Upper lobe of right lung (tissue), 1 donor: ENCODE measurements around the gene USP34. TPM values are rescaled to one million over a fixed set of nuclear protein-coding genes. Genes with fewer than 3 reads are reported as not detected.
A peak's percentile ranks its signal among the peaks of the same experiment; 100 is the strongest.

Experiments used
- ATAC-seq: fragments of 200-7000 bp; cut with Tn5 transposase; one replicate; pipeline ENCODE4 v1.9.1; 2020; ENCODE audit warnings: mild to moderate bottlenecking, moderate library complexity
- DNase-seq: peaks from one replicate; pipeline ENCODE4 v3.0.0-alpha.2; 2020
- H3K27ac ChIP-seq: fragments of 200-600 bp; one replicate; pipeline ENCODE4 v1.8.0; 2022
- H3K27me3 ChIP-seq: fragments of 200-600 bp; one replicate; pipeline ENCODE4 v1.8.0; 2022; ENCODE audit warnings: mild to moderate bottlenecking
- H3K36me3 ChIP-seq: fragments of 200-600 bp; one replicate; pipeline ENCODE4 v1.8.0; 2022
- H3K4me1 ChIP-seq: fragments of 200-600 bp; one replicate; pipeline ENCODE4 v1.8.0; 2022
- H3K4me3 ChIP-seq: fragments of 200-600 bp; one replicate; pipeline ENCODE4 v1.8.0; 2022; ENCODE audit warnings: mild to moderate bottlenecking
- H3K9me3 ChIP-seq: fragments of 200-600 bp; one replicate; pipeline ENCODE4 v1.8.0; 2022
- intact Hi-C: fragments of 100-400 bp; cut with DNase I; formaldehyde crosslinking; loops from one replicate; pipeline ENCODE4 v1.11.0; 2022
- total RNA-seq: library from RNA; stranded (reverse); fragmentation: NEBNext Ultra II Directional; extraction: Animal tissue kit (Norgen Biotek cat#: 25700); gene quantifications from one replicate; pipeline ENCODE4 v1.2.1, GENCODE V29; 2021
- TF ChIP-seq, protein P1 (sequence below): fragments of 200-600 bp; IDR thresholded peaks from one replicate; pipeline ENCODE4 v1.8.0; 2022; ENCODE audit warnings: antibody characterized with exemption
- donor health status: DM: no; HTN: yes; CAD: no; lungs with severe emphysema.

USP34 gene
- total RNA-seq, 1 donor from 2014 or later: 112 TPM

DNA sequence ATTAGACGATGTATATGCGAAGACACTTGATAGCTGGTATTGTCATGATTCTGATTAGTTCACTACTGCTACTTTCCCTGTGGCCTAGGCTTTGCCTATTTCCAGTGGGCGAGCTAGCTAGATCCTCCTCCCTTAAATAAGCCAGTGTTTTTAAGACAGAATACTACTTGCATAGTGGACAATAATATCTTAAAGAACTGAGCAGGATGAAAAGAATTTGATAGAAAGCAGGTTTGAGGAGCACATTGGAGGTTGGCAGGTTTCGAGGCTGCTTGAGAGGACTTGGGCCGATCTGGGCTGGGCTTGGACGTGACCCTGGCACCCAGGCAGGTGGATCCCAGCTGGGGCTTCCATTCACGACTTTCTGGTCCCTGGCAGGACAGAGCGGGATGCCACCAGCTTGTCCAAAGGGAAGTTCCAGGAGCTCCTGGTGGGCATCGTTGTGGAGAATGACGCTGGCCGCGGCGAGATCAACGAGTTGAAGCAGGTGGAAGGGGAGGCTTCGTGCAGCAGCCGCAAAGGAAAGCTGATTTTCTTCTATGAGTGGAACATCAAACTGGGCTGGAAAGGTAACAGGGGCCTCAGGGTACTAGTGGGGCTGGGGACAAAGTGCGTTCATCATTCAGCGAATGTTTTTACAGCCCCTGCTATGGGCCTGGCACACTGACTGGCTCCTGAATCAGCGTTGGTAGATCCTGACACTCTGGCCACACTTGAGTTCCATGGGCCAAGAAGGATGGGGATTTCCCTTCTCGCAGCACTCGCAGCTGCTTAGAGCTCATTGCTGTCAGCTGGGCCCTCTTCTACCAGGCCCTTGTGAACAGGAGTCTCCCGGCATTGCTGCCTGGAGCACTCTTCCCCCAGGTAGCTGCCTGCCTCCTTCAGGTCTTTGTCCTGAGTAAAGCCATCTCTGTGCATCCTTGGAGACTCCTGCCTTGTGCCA lies 292.0 kb downstream of the USP34 start:
- H3K27me3 ChIP-seq: no peaks in the 10 kb centered on the region
- peaks cover 37% of the 10 kb centered on the region for H3K36me3 ChIP-seq
- TF ChIP-seq, protein P1, sequence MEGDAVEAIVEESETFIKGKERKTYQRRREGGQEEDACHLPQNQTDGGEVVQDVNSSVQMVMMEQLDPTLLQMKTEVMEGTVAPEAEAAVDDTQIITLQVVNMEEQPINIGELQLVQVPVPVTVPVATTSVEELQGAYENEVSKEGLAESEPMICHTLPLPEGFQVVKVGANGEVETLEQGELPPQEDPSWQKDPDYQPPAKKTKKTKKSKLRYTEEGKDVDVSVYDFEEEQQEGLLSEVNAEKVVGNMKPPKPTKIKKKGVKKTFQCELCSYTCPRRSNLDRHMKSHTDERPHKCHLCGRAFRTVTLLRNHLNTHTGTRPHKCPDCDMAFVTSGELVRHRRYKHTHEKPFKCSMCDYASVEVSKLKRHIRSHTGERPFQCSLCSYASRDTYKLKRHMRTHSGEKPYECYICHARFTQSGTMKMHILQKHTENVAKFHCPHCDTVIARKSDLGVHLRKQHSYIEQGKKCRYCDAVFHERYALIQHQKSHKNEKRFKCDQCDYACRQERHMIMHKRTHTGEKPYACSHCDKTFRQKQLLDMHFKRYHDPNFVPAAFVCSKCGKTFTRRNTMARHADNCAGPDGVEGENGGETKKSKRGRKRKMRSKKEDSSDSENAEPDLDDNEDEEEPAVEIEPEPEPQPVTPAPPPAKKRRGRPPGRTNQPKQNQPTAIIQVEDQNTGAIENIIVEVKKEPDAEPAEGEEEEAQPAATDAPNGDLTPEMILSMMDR: no peak
- H3K9me3 ChIP-seq: no peaks in the 10 kb centered on the region
- H3K4me3 ChIP-seq: peak overlapping the region; percentile 75
- intact Hi-C loops: no loop called here
- H3K27ac ChIP-seq: peak overlapping the region; percentile 99
- ATAC-seq: peak; percentile 1
- DNase-seq: peak; percentile 68
- peaks cover 44% of the 10 kb centered on the region for H3K4me1 ChIP-seq

DNA sequence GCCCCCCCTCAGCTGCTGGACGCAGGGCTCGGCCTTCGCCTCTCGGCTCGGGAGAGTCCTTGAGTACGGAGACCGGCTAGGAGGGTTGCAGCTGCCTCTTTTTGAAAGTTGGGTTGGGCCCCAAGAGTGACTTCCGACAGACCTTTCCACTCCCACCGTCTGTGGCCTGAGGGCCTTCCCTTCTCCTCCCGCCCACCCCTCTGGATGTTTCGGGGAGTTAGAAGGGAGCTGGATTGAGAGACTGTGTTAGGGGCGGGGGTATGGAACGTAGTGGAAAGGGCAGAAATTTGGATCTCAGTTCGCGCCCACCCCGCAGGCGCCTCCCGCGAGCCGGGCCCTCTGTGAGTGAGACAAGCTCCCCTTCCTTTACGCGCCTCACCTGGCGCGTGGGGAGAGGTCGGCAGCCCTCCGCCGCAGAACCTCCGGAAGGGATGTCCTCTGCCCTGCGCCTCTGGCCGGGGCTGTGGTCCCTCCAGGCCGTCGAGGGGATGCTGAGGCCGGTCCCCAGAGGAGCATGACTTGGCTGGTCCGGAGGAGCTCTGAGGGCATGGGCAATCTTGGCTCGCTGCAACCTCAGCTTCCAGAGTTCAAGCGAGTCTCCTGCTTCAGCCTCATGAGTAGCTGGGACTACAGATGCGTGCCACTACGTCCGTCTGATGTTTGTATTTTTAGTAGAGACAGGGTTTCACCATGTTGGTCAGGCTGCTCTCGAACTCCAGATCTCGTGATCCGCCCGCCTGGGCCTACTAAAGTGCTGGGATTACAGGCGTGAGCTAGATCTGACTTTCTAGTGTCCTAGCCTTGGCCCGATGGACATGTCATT lies 292.9 kb downstream of the USP34 start:
- peaks cover 28% of the 10 kb centered on the region for H3K36me3 ChIP-seq
- ATAC-seq: peak; percentile 19
- H3K9me3 ChIP-seq: no peaks in the 10 kb centered on the region
- peaks cover 44% of the 10 kb centered on the region for H3K4me1 ChIP-seq
- intact Hi-C loops: no loop called here
- H3K27ac ChIP-seq: peak overlapping the region; percentile 99
- DNase-seq: peak; percentile 75
- TF ChIP-seq, protein P1: no peak
- peak overlapping the region; percentile 75 for H3K4me3 ChIP-seq
- H3K27me3 ChIP-seq: no peaks in the 10 kb centered on the region

DNA sequence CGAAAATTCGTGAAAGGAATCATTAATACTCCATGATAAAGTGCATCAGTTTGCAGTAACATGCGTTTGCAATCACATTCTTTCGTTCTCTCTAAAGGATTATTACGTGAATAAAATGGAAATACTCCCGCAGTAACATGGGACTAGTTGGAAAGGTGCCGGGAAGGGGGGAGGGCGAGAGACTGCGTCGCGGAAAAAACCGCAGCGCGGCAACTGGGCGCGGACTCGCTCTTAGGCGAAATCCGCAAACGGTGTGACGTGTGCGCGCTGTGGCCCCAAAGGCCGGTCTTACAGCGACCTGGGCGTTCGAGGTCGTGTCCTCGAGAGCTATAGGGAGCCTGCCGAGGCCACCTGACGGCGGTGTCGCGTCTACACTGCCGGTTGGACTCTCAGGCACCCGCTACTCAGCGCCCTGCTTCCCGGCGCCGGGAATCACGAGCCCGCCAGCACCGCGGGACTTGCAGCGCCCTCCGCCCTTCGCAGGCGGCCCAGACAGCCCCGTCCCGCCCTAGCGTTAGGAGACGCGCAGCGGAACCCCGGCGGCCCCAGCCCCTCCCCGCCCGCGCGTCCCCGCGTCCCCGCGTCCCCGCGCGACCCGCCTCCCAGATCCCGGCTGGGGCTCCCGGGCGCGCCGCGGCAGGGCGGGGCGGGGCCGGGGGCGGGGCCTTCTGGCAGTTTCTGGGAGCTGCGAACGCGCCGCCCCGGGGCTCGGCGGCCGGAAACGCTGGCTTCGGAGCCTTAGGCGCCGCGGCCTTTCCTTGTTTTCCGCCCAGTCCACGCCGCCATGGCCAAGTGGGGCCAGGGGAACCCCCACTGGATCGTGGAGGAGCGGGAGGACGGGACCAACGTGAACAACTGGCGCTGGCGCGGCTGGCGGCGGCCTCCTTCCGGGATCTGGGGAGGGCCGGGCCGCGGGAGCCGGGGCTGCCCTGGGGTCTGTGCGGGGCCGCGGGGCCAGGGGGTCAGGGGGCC lies 293.8 kb downstream of the USP34 start:
- intact Hi-C loops: no loop called here
- DNase-seq (peak; percentile 98), ATAC-seq (peak; percentile 96)
- Histone ChIP-seq H3K4me1 (peaks cover 43% of the 10 kb centered on the region), H3K27me3 (no peaks in the 10 kb centered on the region), H3K9me3 (no peaks in the 10 kb centered on the region), H3K4me3 (peak overlapping the region; percentile 75), H3K36me3 (peaks cover 19% of the 10 kb centered on the region), H3K27ac (peak overlapping the region; percentile 99)
- TF ChIP-seq, protein P1: no peak

- H3K36me3 ChIP-seq: no peaks in the 10 kb centered on the region
- no peak overlapping the region for H3K4me3 ChIP-seq
- no peak overlapping the region for H3K27ac ChIP-seq
- TF ChIP-seq, protein P1: no peak
- intact Hi-C loops: no loop called here
- no peaks in the 10 kb centered on the region for H3K27me3 ChIP-seq
- no peaks in the 10 kb centered on the region for H3K9me3 ChIP-seq
- ATAC-seq (no peak), DNase-seq (no peak)
- H3K4me1 ChIP-seq: peaks cover 27% of the 10 kb centered on the region
Measured at GRCh38 chr2:61175036-61175435, 295.9 kb downstream of the USP34 start.

GRCh38 chr2:61173116-61173515 lies 297.8 kb downstream of the USP34 start:
- no peak overlapping the region for H3K27ac ChIP-seq
- H3K4me3 ChIP-seq: no peak overlapping the region
- ATAC-seq (no peak), DNase-seq (no peak)
- peaks cover 7% of the 10 kb centered on the region for H3K4me1 ChIP-seq
- TF ChIP-seq, protein P1: no peak
- no peaks in the 10 kb centered on the region for H3K27me3 ChIP-seq
- H3K36me3 ChIP-seq: no peaks in the 10 kb centered on the region
- intact Hi-C loops: no loop called here
- H3K9me3 ChIP-seq: no peaks in the 10 kb centered on the region
